Lower leg skin (tissue), 4 donors: Measurements from ENCODE around the gene DOCK11. TPM values are rescaled to one million over a fixed set of nuclear protein-coding genes. Genes with fewer than 3 reads are reported as not detected.
A peak's percentile ranks its signal among the peaks of the same experiment; 100 is the strongest.

Experiments
- DNase-seq, 2 donors: peaks; one replicate each; pipeline ENCODE4 v3.0.0-alpha.2; 2019; ENCODE audit warnings: low spot score in 2 of 2
- H3K4me3 ChIP-seq: fragments of 200-600 bp; sonication (generic); 2 replicates; pipeline ENCODE4 v1.5.1; 2017; ENCODE audit warnings: mild to moderate bottlenecking, low read depth; ENCODE audit not compliant: poor library complexity, severe bottlenecking
- CTCF ChIP-seq, 3 donors: fragments of 450-650 bp; IDR thresholded peaks; one replicate each; pipeline ENCODE4 v1.5.1; 2016; ENCODE audit warnings: antibody characterized with exemption in 3 of 3, mild to moderate bottlenecking in 3 of 3, moderate library complexity in 2 of 3
- POLR2A ChIP-seq, 2 donors: fragments of 450-650 bp; IDR thresholded peaks; one replicate each; pipeline ENCODE4 v1.6.1; 2016 to 2017; ENCODE audit warnings: antibody characterized with exemption in 2 of 2, mild to moderate bottlenecking in 1 of 2, moderate library complexity in 1 of 2
- WGBS, 2 donors: methylation state at CpG; one replicate each; pipeline ENCODE4 v1.1.5; 2018; 5-methylcytosine and 5-hydroxymethylcytosine counted together
- intact Hi-C: fragments of 100-400 bp; cut with DNase I; formaldehyde crosslinking; loops from one replicate; pipeline ENCODE4 v1.15.0; 2023; ENCODE audit warnings: low total_unique reads
- total RNA-seq, 4 donors: library from RNA; depleted of rRNA; stranded (reverse); fragments of >200 nt; gene quantifications; one replicate each; pipeline ENCODE4 v1.1.0, GENCODE V29; 2016

DOCK11 gene
- total RNA-seq, 4 donors from 2014 or later, result 3.5 to 11.1 (median 5.5) TPM

GRCh38 chrX:118552121-118552900 lies 56.7 kb downstream of the DOCK11 start:
- intact Hi-C loops, result no loop called here
- 35 to 40% methylated on average over 8 of the region's 8 CpGs for WGBS, 2 donors
- DNase-seq, result peak in 1 of 2 donors; percentile 26
- TF ChIP-seq CTCF (IDR thresholded peaks at IDR 0.05), result no peak
- TF ChIP-seq POLR2A (IDR thresholded peaks at IDR 0.05), result no peak
- no peak overlapping the region for H3K4me3 ChIP-seq

- intact Hi-C loops, result no loop called here
- WGBS, 2 donors, result 37 to 39% methylated on average over 2 of the region's 2 CpGs
- H3K4me3 ChIP-seq, result no peak overlapping the region
- no peak for TF ChIP-seq POLR2A (IDR thresholded peaks at IDR 0.05)
- no peak for TF ChIP-seq CTCF (IDR thresholded peaks at IDR 0.05)
- DNase-seq, result no peak
Observed at GRCh38 chrX:118553042-118553710, 57.6 kb downstream of the DOCK11 start.

GRCh38 chrX:118554511-118554910 lies 58.9 kb downstream of the DOCK11 start:
- TF ChIP-seq POLR2A (IDR thresholded peaks at IDR 0.05) (no peak), CTCF (IDR thresholded peaks at IDR 0.05) (no peak)
- intact Hi-C loops, result no loop called here
- 88 to 94% methylated on average over 2 of the region's 2 CpGs for WGBS, 2 donors
- no peak overlapping the region for H3K4me3 ChIP-seq
- DNase-seq, result no peak

- no peak for TF ChIP-seq POLR2A (IDR thresholded peaks at IDR 0.05)
- no peak for TF ChIP-seq CTCF (IDR thresholded peaks at IDR 0.05)
- H3K4me3 ChIP-seq, result no peak overlapping the region
- DNase-seq, result no peak
- intact Hi-C loops, result no loop called here
Observed at GRCh38 chrX:118558926-118559325, 63.3 kb downstream of the DOCK11 start.

GRCh38 chrX:118560489-118560888 lies 64.9 kb downstream of the DOCK11 start:
- TF ChIP-seq POLR2A (IDR thresholded peaks at IDR 0.05), result no peak
- TF ChIP-seq CTCF (IDR thresholded peaks at IDR 0.05), result no peak
- intact Hi-C loops, result no loop called here
- WGBS, 2 donors, result 58 to 67% methylated on average over 1 of the region's 1 CpG
- no peak overlapping the region for H3K4me3 ChIP-seq
- DNase-seq, result no peak
